Measurements from ENCODE around the gene PREX1.

- TF ChIP-seq CTCF (conservative IDR thresholded peaks at IDR 0.05) (no peak), EZH2 (IDR thresholded peaks at IDR 0.05; ENCODE audit: low read depth) (no peak)
Measured at GRCh38 chr20:48724382-48724781, 103.4 kb downstream of the PREX1 start.

Measured in PC-9 (cell line).